IPS DF 4.7 (cell line): Measurements from ENCODE around the gene IMP3.
"Not testable (repeated sequence)": the region's sequence is repeated elsewhere in the genome, so short reads cannot be mapped to it uniquely, and the experiment has no call there.

Experiments used
- DNase-seq: peaks from one replicate; pipeline ENCODE4 v3.0.0-alpha.2; 2013; ENCODE audit warnings: low spot score; ENCODE audit errors: extremely low read depth

Gene IMP3

DNA sequence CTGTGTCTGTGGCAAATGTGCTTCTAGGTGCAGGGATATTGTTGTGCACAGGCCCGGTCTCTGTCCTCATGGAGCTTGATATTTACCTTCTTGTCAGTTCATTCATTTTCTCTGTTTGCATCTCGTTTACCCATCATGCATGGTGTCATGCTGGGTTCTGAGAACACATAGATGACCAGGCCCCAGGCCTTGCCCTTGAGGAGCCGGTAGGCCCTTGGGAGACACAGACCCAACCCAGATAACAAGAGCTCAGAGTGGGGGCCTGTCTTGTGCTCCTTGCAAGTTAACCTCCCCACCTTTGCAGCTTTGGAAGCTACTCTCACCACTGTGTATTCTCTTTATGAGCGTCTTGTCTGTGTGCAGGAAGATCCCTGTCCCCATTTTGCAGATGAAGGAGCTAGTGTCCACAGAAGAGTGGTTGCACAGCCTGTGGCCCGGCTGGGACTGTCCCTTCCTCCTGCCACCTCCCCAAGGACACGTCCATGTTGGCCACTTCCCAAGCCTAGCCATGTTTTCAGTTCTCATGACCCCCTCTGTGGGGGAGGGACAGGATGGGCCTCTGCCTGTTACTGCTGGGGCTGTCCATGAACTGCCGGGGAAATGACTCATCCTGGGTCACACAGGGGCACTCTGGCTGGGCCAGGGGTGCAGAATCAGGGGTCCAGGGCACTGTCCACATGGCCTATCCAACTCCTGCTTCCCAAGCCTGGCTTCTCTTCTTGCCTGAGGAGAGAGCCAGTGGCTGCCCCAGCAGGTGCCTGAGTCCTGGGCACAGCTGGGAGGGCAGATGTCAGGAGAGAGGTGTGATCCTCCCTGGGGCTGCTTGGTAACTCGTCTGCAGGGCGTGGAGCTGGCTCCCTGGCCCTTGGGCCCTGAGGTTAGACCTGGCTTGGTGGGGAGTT, 11.1 kb upstream of the IMP3 start:
- DNase-seq, result no peak

DNA sequence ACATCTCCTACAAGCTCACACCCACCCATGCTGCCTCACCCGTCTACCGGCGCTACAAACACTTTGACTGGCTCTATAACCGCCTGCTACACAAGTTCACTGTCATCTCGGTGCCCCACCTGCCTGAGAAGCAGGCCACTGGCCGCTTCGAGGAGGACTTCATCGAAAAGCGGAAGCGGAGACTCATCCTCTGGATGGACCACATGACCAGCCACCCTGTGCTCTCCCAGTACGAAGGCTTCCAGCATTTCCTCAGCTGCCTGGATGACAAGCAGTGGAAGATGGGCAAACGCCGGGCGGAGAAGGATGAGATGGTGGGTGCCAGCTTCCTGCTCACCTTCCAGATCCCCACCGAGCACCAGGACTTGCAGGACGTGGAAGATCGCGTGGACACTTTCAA, 9.8 kb upstream of the IMP3 start:
- DNase-seq, result no peak

DNA sequence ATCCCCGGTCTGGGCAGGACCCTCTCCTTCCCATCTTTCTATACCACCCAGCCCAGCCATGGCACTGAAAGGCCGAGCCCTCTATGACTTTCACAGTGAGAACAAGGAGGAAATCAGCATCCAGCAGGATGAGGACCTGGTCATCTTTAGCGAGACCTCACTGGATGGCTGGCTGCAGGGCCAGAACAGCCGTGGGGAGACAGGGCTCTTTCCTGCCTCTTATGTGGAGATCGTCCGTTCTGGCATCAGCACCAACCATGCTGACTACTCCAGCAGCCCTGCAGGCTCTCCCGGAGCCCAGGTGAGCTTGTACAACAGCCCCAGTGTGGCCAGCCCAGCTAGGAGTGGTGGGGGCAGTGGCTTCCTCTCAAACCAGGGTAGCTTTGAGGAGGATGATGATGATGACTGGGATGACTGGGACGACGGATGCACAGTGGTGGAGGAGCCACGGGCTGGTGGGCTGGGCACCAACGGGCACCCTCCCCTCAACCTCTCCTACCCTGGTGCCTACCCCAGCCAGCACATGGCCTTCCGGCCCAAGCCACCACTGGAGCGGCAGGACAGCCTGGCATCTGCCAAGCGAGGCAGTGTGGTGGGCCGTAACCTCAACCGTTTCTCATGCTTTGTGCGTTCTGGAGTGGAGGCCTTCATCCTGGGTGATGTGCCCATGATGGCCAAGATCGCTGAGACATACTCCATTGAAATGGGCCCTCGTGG, 9.2 kb upstream of the IMP3 start:
- no peak for DNase-seq

DNA sequence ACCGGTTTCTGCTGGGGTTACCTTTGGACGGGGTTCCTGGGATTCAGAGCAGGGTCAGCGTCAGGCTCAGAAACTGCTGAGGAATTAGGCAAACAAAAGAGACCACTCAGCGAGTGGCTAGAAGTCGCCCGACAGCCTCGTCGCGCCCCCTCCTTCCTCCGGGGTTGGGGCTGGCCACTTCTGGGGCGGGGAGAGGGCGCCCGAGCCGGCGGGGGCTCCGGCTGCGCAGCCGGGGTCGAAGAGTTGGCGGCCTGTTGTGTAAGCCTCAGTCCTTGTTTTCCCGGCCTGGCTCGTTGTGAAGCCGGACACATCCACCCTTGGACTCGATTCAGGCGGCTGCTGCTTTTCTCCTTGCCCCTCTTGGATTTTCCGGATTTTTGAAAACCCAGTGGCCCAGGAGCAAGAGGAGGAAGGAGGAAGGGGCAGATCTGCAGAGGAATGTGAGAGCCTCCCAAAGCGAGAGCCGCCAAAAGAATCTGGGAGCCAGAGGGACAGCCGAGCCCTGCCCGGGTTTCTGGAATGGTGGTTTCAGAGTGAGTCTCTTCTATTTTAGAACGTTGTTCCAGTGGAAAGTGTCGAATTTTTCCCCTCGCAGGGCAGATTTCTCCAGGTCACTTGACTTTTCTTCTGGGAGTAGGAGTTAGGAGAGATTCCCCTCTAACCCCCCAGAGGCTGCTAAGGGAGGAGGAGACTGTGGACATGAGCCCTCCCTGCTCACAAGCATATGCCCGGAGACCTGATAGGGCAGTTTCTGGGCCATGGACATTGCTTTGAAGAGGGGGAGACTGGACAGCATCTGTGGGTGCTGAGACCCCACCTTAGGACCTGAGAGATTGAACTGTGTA, 8.4 kb upstream of the IMP3 start:
- no peak for DNase-seq

DNA sequence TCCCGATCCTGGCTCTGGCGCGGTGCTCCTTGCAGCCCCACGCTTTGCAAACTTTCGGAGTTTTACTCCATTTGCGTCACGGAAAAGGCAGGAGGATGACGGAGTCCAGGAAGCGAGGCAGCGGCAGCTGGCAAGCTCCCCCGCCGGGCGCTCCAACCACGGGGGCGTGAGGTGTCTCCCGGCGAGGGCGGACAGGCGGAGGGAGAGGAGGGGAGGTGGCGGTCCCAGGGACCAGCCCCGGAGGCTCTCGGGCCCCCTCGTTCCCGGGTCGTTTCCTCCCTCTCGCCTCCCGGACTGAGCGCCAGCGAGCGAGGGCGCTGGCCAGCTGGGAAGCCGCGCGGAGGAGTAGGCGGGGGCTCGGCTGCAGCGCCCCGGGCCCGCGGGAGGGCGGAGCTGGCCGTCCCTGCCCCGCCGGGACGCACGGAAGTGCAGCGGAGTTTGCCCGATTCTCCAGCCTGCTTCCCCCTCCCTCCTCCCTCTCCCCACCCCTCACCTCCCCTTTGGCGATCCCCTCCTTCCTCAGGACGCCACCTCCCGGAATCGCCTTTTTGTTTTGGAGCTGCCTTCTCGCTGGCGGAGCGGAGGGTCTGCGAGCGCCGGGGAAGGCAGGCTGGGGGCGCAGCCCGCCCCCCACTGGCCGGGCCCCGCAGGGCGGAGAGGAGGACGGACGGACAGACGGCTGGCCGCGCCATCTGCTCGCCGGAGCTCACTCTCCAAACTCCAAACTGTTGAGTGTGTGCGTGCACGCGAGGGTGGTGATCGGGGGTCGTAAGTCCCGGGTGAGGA, 7.5 kb upstream of the IMP3 start, which contains the start of gene SNX33:
TSS of gene SNX33 (plus strand) at position 543 of the 786 bp plus-strand sequence. CDS start 1,191 bp downstream, outside the sequence.
- DNase-seq, result peak; percentile 60

DNA sequence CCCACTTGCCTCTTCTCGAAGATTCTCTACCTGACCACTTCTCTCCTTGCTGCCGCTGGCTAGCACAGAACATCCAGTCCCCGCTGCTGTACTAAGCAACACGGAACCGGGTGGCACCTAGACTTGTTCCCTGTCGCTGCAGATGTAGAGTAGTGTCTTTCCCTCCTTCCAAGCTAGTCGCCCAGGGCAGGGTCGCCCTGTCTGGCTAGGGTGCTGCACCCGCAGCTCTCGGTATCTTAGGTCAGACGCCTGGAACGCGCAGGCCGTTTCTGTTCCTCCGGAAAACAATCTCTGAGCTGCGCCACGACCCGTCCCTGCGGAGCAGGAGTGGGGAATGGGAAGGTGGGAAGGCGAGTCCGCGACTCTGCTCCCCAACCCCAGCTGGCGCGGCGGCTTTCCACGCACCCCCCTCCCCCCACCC, 6.9 kb upstream of the IMP3 start:
- no peak for DNase-seq

DNA sequence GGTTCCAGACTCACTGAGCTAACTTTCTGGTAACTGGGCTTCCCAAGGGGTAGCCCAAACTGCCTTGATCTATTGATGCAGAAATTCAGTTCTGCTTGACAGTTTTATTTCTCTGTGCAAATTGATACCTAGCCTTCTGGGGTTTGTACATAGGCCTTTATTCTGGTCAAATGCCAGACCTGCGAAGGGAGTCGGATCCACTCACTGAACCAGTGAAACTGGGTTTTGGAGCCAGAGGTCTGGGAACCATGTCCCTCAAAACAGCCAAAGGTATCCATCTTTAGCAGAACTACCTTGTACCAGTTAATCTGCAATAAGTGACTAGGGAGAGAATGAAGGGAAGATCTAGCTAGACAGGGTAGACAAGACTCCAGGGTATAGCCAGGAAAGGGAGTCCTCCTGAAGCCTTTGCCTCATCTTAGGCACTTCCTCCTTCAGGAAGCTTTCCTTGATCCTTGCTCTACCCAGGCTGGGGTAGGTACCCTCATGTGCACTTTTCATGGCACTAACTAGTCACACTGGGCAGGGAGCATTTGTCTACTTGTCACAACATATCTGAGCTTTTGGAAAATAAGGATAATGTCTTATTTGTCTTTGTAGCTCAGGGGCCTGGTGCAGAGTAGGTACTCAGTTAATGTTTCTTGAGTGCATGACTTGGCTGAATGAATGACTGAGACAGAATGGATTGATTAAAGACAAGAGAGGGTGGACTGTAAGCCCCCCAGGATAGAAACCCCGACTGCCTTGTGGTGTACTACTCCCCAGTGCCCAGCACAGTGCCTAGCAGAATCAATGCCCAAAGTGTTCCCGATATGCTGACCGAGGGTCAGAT, 6.3 kb upstream of the IMP3 start:
- no peak for DNase-seq

DNA sequence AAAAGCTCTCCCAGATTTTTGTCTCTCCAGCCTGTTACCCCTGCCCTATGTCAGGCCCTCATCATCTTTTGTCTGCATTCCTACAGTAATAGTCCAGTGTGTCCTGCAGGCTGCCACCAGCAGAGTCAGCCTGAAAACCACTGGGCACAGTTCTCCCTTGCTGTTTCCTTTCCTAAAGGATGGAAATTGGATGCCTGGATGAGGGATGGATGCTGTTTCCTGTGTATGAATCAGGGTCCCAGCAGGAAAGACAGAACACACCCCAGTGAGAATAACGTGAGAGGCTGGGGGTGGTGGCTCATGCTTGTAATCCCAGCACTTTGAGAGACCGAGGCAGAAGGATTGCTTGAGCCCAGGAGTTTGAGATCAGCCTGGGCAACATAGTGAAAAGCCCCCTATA, 4.4 kb upstream of the IMP3 start:
- DNase-seq, result no peak

DNA sequence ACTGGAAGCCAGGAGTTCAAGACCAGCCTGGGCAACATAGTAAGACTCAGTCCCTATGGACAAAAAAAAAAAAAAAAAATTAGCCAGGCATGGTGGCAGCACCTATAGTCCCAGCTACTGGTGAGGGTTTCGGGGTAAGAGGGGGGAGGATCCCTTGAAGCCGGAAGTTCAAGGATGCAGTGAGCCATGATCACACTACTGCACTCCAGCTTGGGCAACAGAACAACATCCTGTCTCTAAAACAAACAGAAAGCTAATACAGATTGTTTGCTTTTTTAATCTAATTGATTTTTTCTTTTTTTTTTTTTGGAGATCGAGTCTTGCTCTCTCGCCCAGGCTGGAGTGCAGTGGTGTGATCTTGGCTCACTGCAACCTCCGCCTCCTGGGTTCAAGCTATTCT, 1.6 kb upstream of the IMP3 start:
- DNase-seq, result no peak

DNA sequence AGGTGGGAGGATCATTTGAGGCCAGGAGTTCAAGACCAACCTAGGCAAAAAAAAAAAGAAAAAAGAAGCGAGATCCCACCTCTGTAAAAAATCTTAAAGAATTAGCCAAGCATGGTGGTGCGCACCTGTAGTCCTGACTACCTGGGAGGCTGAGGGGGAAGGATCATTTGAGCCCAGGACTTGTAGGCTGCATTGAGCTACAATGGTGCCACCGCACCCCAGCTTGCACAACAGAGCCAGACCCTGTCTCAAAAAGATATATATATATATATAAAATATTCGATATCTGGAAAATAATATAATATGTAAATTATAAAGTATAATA, 1.1 kb upstream of the IMP3 start:
- no peak for DNase-seq

DNA sequence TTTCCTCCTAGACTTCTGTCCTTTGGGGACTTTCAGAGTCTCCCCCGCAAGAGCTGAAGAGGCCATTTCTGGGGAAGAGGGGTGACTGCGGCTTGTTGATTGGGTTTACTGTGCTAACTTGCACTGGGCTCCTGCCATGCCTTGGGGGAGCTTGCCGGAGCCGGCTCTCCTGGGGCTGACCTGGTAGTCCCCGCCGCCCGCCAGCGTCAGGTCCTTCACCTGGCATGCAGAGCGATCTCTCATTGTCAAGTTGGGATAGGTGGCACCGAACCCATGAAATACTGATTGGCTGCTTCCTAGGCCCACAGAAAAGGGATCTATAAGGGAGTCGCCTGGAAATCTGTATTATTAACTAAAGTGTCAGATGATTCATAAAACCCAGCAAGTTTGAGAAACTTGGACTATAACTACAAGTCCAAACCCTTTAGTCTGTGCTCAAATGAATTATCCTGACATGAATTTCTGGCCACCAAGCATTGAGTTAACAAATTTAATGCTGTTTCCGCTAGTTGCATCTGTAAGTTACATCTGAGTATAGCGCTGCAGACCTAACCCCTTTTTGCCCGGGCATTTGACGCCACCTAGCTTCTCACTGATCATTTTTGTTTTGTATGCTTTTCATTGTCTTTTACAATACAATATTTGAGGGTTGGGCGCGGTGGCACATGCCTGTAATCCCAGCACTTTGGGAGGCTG, 607 bp upstream of the IMP3 start:
- no peak for DNase-seq

DNA sequence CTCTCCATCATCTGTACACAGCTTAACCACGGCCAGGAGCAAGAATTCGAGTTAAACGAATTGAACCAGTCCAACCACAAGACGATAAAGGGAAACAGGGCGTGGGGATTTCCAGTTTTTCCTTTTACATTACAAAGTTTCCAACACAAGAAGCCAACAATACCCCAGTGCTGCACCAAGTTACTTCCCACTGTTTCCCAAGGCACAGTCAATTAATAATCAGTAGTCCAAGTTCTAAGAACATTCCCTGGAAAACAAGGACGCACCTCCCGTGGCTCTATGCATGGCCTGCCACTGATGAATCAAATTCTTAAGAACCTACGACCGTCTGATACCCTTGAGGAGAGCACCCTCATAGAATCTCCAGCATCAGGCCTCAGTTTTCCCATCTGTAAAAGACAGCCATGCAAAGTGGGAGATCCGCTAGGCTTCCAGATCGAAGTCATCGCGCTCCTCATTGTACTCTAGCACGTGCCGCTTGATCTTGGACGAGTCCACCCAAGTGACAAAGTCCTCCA, 774 bp downstream of the IMP3 start:
- no peak for DNase-seq

DNA sequence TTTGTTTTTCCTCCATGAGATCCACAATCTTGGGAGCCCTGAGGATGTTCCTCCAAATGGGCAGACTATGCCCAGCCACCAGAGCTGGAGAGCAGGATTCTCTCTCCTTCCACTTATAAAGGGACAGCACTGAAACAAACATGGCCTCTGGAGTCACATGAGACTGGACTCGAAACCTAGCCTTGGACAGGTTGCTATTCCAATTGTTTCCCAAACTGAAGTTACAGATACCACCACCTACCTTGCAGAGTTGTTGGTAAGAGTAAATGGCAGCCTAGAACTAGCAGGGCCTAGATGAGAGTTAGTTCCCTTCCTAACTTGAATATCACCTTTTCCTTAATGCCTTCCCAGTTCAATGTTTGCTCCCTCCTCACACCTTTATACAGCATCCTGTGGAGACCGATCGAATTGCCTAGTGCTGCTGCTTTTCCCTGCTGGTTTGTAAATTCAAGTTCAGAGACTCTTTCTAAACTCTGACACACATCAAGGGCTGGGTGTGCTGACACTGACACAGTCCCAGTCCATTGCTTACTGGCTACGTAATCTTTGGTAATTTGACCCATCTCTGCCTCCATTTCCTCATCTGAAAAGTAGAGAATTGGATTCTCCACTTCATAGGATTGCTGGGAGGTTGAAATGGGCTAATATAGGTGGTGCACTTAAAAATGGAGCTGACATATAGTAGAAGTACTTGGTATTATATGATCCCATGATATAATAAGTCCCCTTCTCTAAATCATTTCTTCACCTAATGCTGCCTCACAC, 2.6 kb downstream of the IMP3 start:
- no peak for DNase-seq

DNA sequence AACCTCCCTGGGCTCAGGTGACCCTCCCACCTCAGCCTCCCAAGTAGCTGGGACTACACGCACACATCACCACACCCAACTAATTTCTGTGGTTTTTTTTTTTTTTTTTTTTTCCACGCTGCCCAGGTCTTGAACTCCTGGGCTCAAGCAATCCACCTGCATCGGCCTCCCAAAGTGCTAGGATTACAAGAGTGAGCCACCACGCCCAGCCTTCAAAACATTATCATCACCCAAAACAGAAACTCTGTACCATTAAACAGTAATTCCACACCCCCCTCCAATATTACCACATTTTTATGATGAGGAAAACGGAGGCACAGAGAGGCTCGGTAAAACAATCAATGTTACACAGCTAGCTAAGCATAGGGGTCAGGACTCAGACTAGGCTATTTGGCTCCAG, 4.0 kb downstream of the IMP3 start:
- no peak for DNase-seq

DNA sequence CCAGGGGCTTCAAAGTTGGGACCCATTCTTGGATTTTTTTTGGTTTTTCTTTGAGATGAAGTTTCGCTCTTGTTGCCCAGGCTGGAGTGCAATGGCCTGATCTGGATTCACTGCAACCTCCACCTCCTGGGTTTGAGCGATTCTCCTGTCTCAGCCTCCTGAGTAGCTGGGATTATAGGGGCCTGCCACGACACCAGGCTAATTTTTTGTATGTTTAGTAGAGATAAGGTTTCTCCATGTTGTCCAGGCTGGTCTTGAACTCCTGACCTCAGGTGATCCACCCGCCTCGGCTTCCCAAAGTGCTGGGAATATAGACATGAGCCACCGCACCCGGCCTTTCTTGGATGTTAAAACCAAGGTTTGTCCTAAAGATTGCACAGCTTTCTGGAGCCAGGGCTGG, 6.1 kb downstream of the IMP3 start:
- not testable (repeated sequence) for DNase-seq

DNA sequence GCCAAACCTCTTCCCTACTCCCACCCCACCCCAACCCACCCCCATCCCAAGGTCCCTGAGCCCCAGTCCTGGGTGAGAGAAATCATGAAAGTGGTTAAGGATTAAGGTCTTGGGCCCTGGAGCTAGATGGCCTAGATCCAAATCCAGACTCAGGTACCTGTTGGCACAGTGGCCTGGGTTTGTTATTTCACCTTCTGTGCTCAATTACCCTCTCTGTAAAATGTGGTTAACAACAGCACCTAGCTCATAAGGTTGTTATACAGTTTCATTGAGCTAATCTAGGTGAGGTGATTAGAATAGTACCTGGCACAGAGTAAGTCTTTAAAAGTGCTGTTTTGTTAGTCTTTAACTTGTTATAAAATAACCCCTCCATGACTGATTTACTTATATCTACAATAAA, 8.1 kb downstream of the IMP3 start:
- no peak for DNase-seq

DNA sequence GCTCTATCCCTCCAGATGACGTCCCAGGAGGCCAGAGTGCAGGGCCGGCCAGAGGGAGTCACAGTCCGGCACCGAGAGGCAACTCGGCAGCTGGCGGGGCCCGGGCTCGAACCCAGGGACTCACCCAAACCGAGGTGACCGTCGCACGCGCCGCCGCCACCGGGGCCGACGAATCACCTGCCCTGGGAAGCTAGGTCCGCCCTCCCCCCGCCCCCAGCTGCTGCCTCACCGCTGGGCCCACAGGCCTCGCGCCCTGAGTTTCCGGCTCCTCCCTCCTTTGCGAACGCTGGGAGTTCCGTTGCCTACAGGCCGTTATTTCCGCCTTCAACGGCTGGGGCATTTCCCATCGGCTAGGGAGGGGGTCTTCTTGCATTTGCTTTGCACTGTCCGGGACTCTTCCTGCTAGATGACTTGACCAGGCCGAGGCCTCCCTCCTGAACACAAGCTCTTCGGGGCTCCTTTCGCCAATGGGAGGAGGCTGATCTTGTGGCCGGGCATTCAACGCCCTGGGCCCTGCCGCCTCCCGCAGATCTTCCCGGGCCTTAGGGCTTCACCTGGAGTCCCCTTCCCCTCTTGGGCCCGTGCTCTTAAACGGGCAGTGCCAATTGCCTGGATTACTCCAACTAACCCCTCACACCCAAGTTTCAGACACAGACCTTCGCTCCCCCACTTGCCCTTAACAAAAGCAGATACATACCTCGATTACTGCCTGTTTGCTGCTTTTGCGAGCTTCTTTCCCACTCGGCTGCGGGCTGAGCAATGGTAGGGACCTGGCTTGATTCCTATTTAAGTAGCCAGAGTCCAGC, 14.3 kb downstream of the IMP3 start, which contains the start of gene SNUPN:
TSS of gene SNUPN (minus strand) at position 184 of the 806 bp plus-strand sequence. CDS start 4,674 bp downstream, outside the sequence.
- DNase-seq, result peak; percentile 80

DNA sequence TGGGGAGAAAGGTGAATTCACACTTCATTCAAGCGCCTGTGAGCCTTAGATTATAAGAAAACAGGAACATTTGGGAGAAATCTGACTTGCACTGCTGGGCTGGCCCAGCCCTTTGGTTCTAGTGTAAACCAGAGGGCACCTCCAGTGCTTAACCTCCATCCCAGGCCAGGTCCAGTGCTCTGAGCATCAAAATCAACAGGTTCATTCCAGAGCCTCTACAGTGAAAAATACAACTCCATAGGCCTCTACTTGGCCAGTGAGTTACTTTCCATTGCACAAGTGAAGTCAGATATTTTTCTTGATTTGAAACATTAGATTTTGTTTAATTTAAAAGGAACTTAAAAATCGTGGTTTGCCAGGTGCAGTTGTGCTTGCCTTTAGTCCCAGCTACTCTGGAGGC, 17.5 kb downstream of the IMP3 start:
- no peak for DNase-seq
